SK-N-SH (cell line): Measurements from ENCODE around the gene STX18. TPM values are rescaled to one million over a fixed set of nuclear protein-coding genes. Genes with fewer than 3 reads are reported as not detected.

ENCODE experiments used
- CTCF ChIA-PET: fragments of 300-600, 350-600 bp; formaldehyde crosslinking; extraction: SDS; loops from one replicate; lab custom pipeline; 2021; lab: Yijun Ruan, JAX
- POLR2A ChIA-PET: fragments of 350-600 bp; sonication (Branson Sonifier 250); formaldehyde crosslinking; extraction: SDS; loops from one replicate; lab custom pipeline; 2020; ENCODE audit warnings: antibody characterized with exemption, inconsistent platforms; lab: Yijun Ruan, JAX
- DNase-seq: peaks from one replicate; pipeline ENCODE4 v3.0.0; 2012
- H2AFZ ChIP-seq: fragments of 200-600 bp; sonication (generic); 2 replicates; pipeline ENCODE4 v1.8.1; 2016; ENCODE audit warnings: antibody characterized with exemption, mild to moderate bottlenecking, low read depth
- H3F3A ChIP-seq: fragments of 200-600 bp; sonication (generic); replicated peaks from 2 replicates; pipeline ENCODE3; 2016; ENCODE audit warnings: antibody characterized with exemption, mild to moderate bottlenecking; ENCODE audit not compliant: insufficient read depth
- H3K27ac ChIP-seq, 2 experiments: fragments of 200-500 bp in 1 of 2; fragments of 200-600 bp in 1 of 2; sonication (Bioruptor generic) in 1 of 2; sonication (generic), shearing (Covaris generic) in 1 of 2; 2 replicates each; pipeline versions ENCODE4 v1.5.1 to v1.6.1; 2014 to 2016; ENCODE audit warnings: low read depth in 2 of 2, inconsistent platforms in 1 of 2, low read length in 1 of 2, mild to moderate bottlenecking in 1 of 2, mixed read lengths in 1 of 2
- H3K27me3 ChIP-seq: fragments of 200-600 bp; sonication (generic), shearing (Covaris generic); 2 replicates; pipeline ENCODE4 v1.6.1; 2016; ENCODE audit warnings: mixed run types; ENCODE audit not compliant: insufficient read depth
- H3K36me3 ChIP-seq, 2 experiments: fragments of 200-500 bp in 1 of 2; fragments of 200-600 bp in 1 of 2; sonication (Bioruptor generic) in 1 of 2; sonication (generic) in 1 of 2; replicated peaks in 1 of 2; 2 replicates each; pipeline versions ENCODE3 to v1.5.1; 2014 to 2016; ENCODE audit warnings: low read length in 1 of 2, mild to moderate bottlenecking in 1 of 2; ENCODE audit not compliant: insufficient read depth in 2 of 2, control insufficient read depth in 1 of 2
- H3K4me1 ChIP-seq, 2 experiments: fragments of 200-500 bp in 1 of 2; fragments of 200-600 bp in 1 of 2; sonication (Bioruptor generic) in 1 of 2; sonication (generic), shearing (Covaris generic) in 1 of 2; 2 replicates each; pipeline versions ENCODE4 v1.5.1 to v1.6.1; 2014 to 2016; ENCODE audit warnings: low read depth in 1 of 2, low read length in 1 of 2, mixed run types in 1 of 2; ENCODE audit not compliant: insufficient read depth in 2 of 2, control insufficient read depth in 1 of 2
- H3K4me2 ChIP-seq: fragments of 200-600 bp; sonication (generic), shearing (Covaris generic); 2 replicates; pipeline ENCODE4 v1.6.1; 2017; ENCODE audit warnings: mixed run types
- H3K4me3 ChIP-seq, 2 experiments: fragments of 200-500 bp in 1 of 2; fragments of 200-600 bp in 1 of 2; sonication (Bioruptor generic) in 1 of 2; sonication (generic), shearing (Covaris generic) in 1 of 2; 2 replicates each; pipeline versions ENCODE4 v1.5.1 to v1.8.1; 2014 to 2016; ENCODE audit warnings: low read depth in 2 of 2, inconsistent platforms in 1 of 2, low read length in 1 of 2, mild to moderate bottlenecking in 1 of 2, mixed read lengths in 1 of 2, moderate library complexity in 1 of 2
- H3K79me2 ChIP-seq: fragments of 200-600 bp; sonication (generic); 2 replicates; pipeline ENCODE4 v1.8.1; 2017; ENCODE audit warnings: mild to moderate bottlenecking; ENCODE audit not compliant: insufficient read depth
- H3K9ac ChIP-seq: fragments of 200-600 bp; sonication (generic); 2 replicates; pipeline ENCODE4 v1.6.1; 2017; ENCODE audit warnings: mixed run types
- H3K9me2 ChIP-seq: fragments of 200-600 bp; sonication (generic); 2 replicates; pipeline ENCODE4 v1.6.1; 2017; ENCODE audit warnings: mixed run types
- H3K9me3 ChIP-seq: fragments of 200-600 bp; sonication (generic); 2 replicates; pipeline ENCODE4 v1.6.1; 2017; ENCODE audit warnings: mixed run types, mild to moderate bottlenecking, moderate library complexity
- H4K20me1 ChIP-seq: fragments of 200-600 bp; sonication (generic); 2 replicates; pipeline ENCODE4 v1.6.1; 2017; ENCODE audit warnings: mild to moderate bottlenecking, mixed run types; ENCODE audit not compliant: insufficient read depth
- CHD2 ChIP-seq: fragments of 150-350 bp; IDR thresholded peaks from 2 replicates; pipeline ENCODE4 v1.6.1; 2018; ENCODE audit warnings: low read length; ENCODE audit not compliant: partially characterized antibody
- ELF1 ChIP-seq: IDR thresholded peaks from 2 replicates; pipeline ENCODE4 v1.4.0; 2012
- EP300 ChIP-seq, 2 experiments: IDR thresholded peaks; 2 replicates each; pipeline versions ENCODE4 v1.4.0 to v1.6.1; 2012; ENCODE audit warnings: borderline replicate concordance in 1 of 2, low read depth in 1 of 2, low read length in 1 of 2
- GABPA ChIP-seq: IDR thresholded peaks from 2 replicates; pipeline ENCODE4 v1.4.0; 2012; ENCODE audit warnings: low read depth, mild to moderate bottlenecking
- GATA2 ChIP-seq: sonication (generic); formaldehyde crosslinking; IDR thresholded peaks from 2 replicates; pipeline ENCODE4 v1.5.0; 2020; ENCODE audit warnings: mild to moderate bottlenecking, missing genetic modification reagents
- JUND ChIP-seq: IDR thresholded peaks from 2 replicates; pipeline ENCODE4 v1.4.0; 2012
- MEF2A ChIP-seq: IDR thresholded peaks from 2 replicates; pipeline ENCODE4 v1.4.0; 2012; ENCODE audit warnings: low read depth, borderline replicate concordance
- NFIC ChIP-seq: IDR thresholded peaks from 2 replicates; pipeline ENCODE4 v1.4.0; 2012; ENCODE audit warnings: borderline replicate concordance
- NRF1 ChIP-seq: IDR thresholded peaks from 2 replicates; pipeline ENCODE4 v1.6.1; 2012; ENCODE audit warnings: low read depth, mild to moderate bottlenecking, low read length
- RAD21 ChIP-seq: IDR thresholded peaks from 2 replicates; pipeline ENCODE4 v1.6.1; 2012; ENCODE audit warnings: mild to moderate bottlenecking, low read length
- RCOR1 ChIP-seq: fragments of 150-350 bp; IDR thresholded peaks from 2 replicates; pipeline ENCODE4 v1.6.1; 2017; ENCODE audit warnings: antibody characterized with exemption, low read length
- SIN3A ChIP-seq: IDR thresholded peaks from 2 replicates; pipeline ENCODE4 v1.6.1; 2012; ENCODE audit warnings: low read depth, mild to moderate bottlenecking, low read length, moderate library complexity, borderline replicate concordance
- TCF12 ChIP-seq: IDR thresholded peaks from 2 replicates; pipeline ENCODE4 v1.4.0; 2012
- TEAD4 ChIP-seq: IDR thresholded peaks from 2 replicates; pipeline ENCODE4 v1.4.0; 2012; ENCODE audit warnings: mild to moderate bottlenecking, borderline replicate concordance; ENCODE audit not compliant: insufficient read depth
- WGBS: methylation state at CpG from one replicate; pipeline ENCODE4 v1.1.6; 2017; ENCODE audit warnings: low lambda C conversion rate; 5-methylcytosine and 5-hydroxymethylcytosine counted together
- polyA plus RNA-seq, 3 experiments: library from polyadenylated mRNA; depleted of rRNA; stranded (reverse); fragments of >200 nt; gene quantifications; 2 replicates each; pipeline ENCODE4 v1.2.3, GENCODE V29; 2012
- TF ChIP-seq, protein P1 (sequence below): fragments of 200-600 bp; sonication (generic); IDR thresholded peaks from 2 replicates; pipeline ENCODE4 v1.6.1; 2017; ENCODE audit warnings: antibody characterized with exemption, mild to moderate bottlenecking, moderate library complexity
- TF ChIP-seq, protein P2 (sequence below): IDR thresholded peaks from 2 replicates; pipeline ENCODE4 v1.4.0; 2012; ENCODE audit warnings: low read depth
- TF ChIP-seq, protein P3 (sequence below): IDR thresholded peaks from 2 replicates; pipeline ENCODE4 v1.4.0; 2012; ENCODE audit warnings: low read depth, borderline replicate concordance
- TF ChIP-seq, protein P4 (sequence below): IDR thresholded peaks from 2 replicates; pipeline ENCODE4; 2012

The STX18 gene
- polyA plus RNA-seq, 1 of the 3 experiments (the other 2 are of a cell fraction): 17.3 TPM

DNA sequence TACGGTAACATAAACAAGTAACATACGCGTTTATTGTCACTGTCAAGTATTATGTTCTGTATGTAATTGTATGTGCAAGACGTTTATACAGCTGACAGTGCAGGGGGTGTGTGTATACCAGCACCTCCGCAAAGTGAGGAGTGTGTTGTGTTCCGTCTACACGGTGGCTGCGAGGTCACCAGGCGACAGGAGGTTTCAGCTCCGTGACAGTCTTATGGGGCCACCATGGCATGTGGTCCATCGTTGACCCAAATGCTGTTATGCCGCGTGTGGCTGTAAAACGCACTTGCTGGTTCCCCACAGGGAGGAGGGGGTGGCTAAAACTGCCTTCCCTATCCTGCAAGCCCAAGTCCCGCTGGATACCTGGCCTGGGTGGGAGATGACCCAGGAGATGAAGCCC lies 129.9 kb downstream of the STX18 start:
- Histone ChIP-seq H2AFZ (no peak overlapping the region), H3K4me1 (peaks cover 0 to 13% of the 10 kb centered on the region in 2 experiments; a peak in 2 of 4 replicates), H3K9me3 (no peaks in the 10 kb centered on the region), H3F3A (no peaks in the 10 kb centered on the region), H4K20me1 (no peaks in the 10 kb centered on the region), H3K27me3 (no peaks in the 10 kb centered on the region), H3K27ac (no peak overlapping the region), H3K4me3 (no peak overlapping the region), H3K4me2 (no peak overlapping the region), H3K36me3 (no peaks in the 10 kb centered on the region), H3K79me2 (no peaks in the 10 kb centered on the region), H3K9me2 (no peaks in the 10 kb centered on the region), H3K9ac (no peak overlapping the region)
- no peak for DNase-seq
- ChIA-PET POLR2A (no interaction called here), CTCF (interaction anchor here (0.8 to 2.0 kb wide), 2 partner anchors 19 to 48 kb away, joined by 3 to 5 read pairs; no protein-coding TSS in a partner anchor)
- WGBS: 95% methylated on average over 15 of the region's 15 CpGs
- no peak for TF ChIP-seq GABPA
- TF ChIP-seq RCOR1: no peak
- no peak for TF ChIP-seq ELF1
- no peak for TF ChIP-seq EP300 (IDR thresholded peaks at IDR 0.05; ENCODE audit: borderline replicate concordance in 1 of 2, low read depth in 1 of 2, low read length in 1 of 2)
- TF ChIP-seq, protein P1, sequence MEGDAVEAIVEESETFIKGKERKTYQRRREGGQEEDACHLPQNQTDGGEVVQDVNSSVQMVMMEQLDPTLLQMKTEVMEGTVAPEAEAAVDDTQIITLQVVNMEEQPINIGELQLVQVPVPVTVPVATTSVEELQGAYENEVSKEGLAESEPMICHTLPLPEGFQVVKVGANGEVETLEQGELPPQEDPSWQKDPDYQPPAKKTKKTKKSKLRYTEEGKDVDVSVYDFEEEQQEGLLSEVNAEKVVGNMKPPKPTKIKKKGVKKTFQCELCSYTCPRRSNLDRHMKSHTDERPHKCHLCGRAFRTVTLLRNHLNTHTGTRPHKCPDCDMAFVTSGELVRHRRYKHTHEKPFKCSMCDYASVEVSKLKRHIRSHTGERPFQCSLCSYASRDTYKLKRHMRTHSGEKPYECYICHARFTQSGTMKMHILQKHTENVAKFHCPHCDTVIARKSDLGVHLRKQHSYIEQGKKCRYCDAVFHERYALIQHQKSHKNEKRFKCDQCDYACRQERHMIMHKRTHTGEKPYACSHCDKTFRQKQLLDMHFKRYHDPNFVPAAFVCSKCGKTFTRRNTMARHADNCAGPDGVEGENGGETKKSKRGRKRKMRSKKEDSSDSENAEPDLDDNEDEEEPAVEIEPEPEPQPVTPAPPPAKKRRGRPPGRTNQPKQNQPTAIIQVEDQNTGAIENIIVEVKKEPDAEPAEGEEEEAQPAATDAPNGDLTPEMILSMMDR: no peak
- TF ChIP-seq NRF1: no peak
- TF ChIP-seq TEAD4: no peak
- TF ChIP-seq GATA2 (CRISPR knock-in tag): no peak
- TF ChIP-seq RAD21: no peak
- TF ChIP-seq, protein P2, sequence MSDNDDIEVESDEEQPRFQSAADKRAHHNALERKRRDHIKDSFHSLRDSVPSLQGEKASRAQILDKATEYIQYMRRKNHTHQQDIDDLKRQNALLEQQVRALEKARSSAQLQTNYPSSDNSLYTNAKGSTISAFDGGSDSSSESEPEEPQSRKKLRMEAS: no peak
- TF ChIP-seq MEF2A: no peak
- TF ChIP-seq SIN3A: no peak
- TF ChIP-seq, protein P3, sequence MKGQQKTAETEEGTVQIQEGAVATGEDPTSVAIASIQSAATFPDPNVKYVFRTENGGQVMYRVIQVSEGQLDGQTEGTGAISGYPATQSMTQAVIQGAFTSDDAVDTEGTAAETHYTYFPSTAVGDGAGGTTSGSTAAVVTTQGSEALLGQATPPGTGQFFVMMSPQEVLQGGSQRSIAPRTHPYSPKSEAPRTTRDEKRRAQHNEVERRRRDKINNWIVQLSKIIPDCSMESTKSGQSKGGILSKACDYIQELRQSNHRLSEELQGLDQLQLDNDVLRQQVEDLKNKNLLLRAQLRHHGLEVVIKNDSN: no peak
- no peak for TF ChIP-seq CHD2

DNA sequence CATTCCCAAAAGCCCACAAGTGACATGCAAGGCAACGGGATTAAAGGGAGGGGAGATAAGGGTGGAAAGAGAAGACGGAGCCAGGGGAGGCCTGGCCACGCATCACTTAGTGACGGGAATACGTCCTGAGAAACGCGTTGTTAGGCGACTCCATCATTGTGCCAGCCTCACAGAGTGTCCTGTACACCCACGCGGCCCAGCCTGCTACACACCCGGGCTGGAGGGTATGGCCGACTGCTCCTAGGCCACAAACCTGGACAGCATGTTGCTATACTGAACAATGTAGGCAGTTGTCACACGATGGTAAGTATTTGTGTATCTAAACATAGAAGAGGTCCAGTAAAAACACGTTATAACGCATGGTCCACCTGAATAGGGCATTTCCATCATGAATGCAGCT lies 131.6 kb downstream of the STX18 start:
- Histone ChIP-seq H3K9ac (no peak overlapping the region), H3K4me3 (no peak overlapping the region), H3K9me3 (no peaks in the 10 kb centered on the region), H3K79me2 (no peaks in the 10 kb centered on the region), H3K4me2 (no peak overlapping the region), H2AFZ (no peak overlapping the region), H3K27ac (no peak overlapping the region), H3F3A (no peaks in the 10 kb centered on the region), H3K4me1 (peaks cover 0 to 21% of the 10 kb centered on the region in 2 experiments; a peak in 2 of 4 replicates), H3K27me3 (no peaks in the 10 kb centered on the region), H3K36me3 (no peaks in the 10 kb centered on the region), H4K20me1 (no peaks in the 10 kb centered on the region), H3K9me2 (no peaks in the 10 kb centered on the region)
- no peak for TF ChIP-seq TCF12
- TF ChIP-seq, protein P4, sequence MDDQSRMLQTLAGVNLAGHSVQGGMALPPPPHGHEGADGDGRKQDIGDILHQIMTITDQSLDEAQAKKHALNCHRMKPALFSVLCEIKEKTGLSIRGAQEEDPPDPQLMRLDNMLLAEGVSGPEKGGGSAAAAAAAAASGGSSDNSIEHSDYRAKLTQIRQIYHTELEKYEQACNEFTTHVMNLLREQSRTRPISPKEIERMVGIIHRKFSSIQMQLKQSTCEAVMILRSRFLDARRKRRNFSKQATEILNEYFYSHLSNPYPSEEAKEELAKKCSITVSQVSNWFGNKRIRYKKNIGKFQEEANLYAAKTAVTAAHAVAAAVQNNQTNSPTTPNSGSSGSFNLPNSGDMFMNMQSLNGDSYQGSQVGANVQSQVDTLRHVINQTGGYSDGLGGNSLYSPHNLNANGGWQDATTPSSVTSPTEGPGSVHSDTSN: no peak
- no peak for TF ChIP-seq JUND
- TF ChIP-seq SIN3A: no peak
- TF ChIP-seq GATA2 (CRISPR knock-in tag): no peak
- no peak for TF ChIP-seq ELF1
- TF ChIP-seq NFIC: no peak
- WGBS: 93% methylated on average over 13 of the region's 15 CpGs
- POLR2A ChIA-PET: no interaction called here
- CTCF ChIA-PET: interaction anchor here (2.0 kb wide), 1 partner anchor 21 kb away, joined by 5 read pairs; no protein-coding TSS in a partner anchor
- DNase-seq: no peak
